Esophagus (tissue), 2 donors: ENCODE data around the gene ZNF557. TPM values are rescaled to one million over a fixed set of nuclear protein-coding genes. Genes with fewer than 3 reads are reported as not detected.
"Not testable (repeated sequence)": the region's sequence is repeated elsewhere in the genome, so short reads cannot be mapped to it uniquely, and the experiment has no call there.

Experiments
- H3K27ac ChIP-seq, 2 donors: one replicate each; pipeline ENCODE4 v1.5.1; 2013; ENCODE audit warnings: low read depth in 2 of 2, mild to moderate bottlenecking in 2 of 2, inconsistent platforms in 1 of 2, low read length in 1 of 2, moderate library complexity in 1 of 2
- H3K27me3 ChIP-seq, 2 donors: one replicate each; pipeline ENCODE4 v1.6.1; 2013; ENCODE audit warnings: low read length in 2 of 2, control low read depth in 1 of 2, mild to moderate bottlenecking in 1 of 2; ENCODE audit not compliant: insufficient read depth in 2 of 2, control insufficient read depth in 1 of 2
- H3K36me3 ChIP-seq, 2 donors: one replicate each; pipeline ENCODE4 v1.6.1; 2013; ENCODE audit warnings: low read length in 1 of 2; ENCODE audit not compliant: control insufficient read depth in 2 of 2, insufficient read depth in 2 of 2
- H3K4me1 ChIP-seq, 2 donors: one replicate each; pipeline ENCODE4 v1.6.1; 2013; ENCODE audit warnings: low read length in 1 of 2; ENCODE audit not compliant: control insufficient read depth in 2 of 2, insufficient read depth in 2 of 2
- H3K4me3 ChIP-seq, 2 donors: one replicate each; pipeline ENCODE4 v1.5.1; 2013; ENCODE audit warnings: low read length in 2 of 2, mild to moderate bottlenecking in 2 of 2, low read depth in 1 of 2, moderate library complexity in 1 of 2
- H3K9me3 ChIP-seq, 2 donors: one replicate each; pipeline ENCODE4 v1.6.1; 2013; ENCODE audit warnings: mild to moderate bottlenecking in 2 of 2, low read depth in 1 of 2, low read length in 1 of 2, moderate library complexity in 1 of 2; ENCODE audit not compliant: control insufficient read depth in 2 of 2, insufficient read depth in 1 of 2
- WGBS, 2 donors: extraction: QIAGEN DNeasy Blood & Tissue Kit; methylation state at CpG; one replicate each; pipeline ENCODE4 v1.1.7; 2013; 5-methylcytosine and 5-hydroxymethylcytosine counted together
- polyA plus RNA-seq, 2 donors: library from polyadenylated mRNA; stranded (reverse); fragments of 200-250 nt; gene quantifications; one replicate each; pipeline ENCODE4 v1.2.3, GENCODE V29; 2013
- donor health status: healthy with polysubstance abuse.
- donor health status: Bipolar disorder and iron deficiency.

ZNF557 gene
- polyA plus RNA-seq, 2 donors, result 1.7 to 2.4 TPM

DNA sequence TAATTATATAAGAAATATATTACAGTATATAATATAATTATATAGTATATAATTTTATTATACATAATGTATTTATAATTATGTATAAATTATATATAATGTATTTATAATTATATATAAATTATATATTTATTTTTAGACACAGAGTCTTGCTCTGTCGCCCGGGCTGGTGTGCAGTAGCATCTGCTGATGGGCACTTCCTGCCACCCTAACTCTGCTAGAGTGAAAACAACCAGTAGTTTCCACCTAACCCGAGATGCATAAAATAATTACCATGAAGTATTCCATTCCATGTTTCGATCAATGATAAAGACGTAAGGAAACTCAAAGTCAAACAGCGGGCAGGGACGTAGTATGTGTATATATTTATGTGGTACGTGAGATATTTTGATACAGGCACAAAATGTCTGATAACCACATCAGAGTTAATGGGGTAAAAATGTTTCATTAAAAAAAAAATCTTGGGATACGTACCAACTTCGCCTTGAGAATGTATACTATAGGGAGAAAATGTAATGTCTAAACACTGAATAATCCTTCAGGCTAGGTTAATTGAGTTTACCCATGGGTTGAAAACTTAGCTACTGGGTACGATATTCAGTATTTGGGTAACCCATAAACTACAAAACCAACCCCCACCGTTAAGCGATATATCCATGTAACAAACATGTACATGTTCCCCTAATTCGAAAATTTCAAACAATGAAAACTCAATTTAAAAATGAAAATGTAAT, 14.7 kb upstream of the ZNF557 start:
- 94% methylated on average over 12 of the region's 14 CpGs for WGBS, 2 donors
- H3K27me3 ChIP-seq, H3K4me3 ChIP-seq, H3K36me3 ChIP-seq, H3K9me3 ChIP-seq, H3K4me1 ChIP-seq, H3K27ac ChIP-seq: not testable (repeated sequence)

DNA sequence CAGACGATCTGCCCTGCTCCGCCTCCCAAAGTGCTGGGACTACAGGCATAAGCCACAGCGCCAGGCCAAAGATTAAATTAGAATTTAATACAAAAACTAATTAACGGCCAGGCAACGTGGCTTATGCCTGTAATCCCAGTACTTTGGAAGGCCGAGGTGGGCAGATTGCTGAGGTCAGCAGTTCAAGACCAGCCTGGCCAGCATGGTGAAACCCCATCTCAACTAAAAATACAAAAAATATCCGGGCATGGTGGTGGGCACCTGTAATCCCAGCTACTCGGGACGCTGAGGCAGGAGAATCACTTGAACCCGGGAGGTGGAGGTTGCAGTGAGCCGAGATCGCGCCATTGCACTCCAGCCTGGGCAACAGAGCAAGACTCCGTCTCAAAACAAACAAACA, 13.8 kb upstream of the ZNF557 start:
- not testable (repeated sequence) for H3K36me3 ChIP-seq, H3K27me3 ChIP-seq, H3K4me1 ChIP-seq, H3K4me3 ChIP-seq, H3K9me3 ChIP-seq, H3K27ac ChIP-seq
- 92 to 93% methylated on average over 12 of the region's 14 CpGs for WGBS, 2 donors

DNA sequence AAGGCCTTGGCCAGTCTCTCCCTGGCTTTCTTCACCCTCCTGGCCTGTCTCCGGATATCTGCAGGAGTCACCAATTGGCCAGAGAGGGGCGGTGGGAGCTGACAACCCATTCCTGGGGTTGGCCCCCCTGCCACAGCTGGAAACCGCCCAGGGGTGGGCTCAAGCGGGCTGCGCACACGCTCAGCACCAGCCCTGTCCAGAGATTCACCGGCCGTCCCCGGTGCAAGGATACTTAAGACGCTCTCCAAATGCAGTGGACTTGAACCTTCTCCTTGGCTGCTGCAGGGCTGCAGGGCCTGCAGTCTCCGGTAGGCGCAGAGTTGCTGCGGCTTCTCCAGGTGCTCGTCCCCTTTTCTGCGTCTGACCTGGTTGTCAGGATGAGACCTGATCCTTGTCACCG, 13.1 kb upstream of the ZNF557 start:
- not testable (repeated sequence) for H3K4me1 ChIP-seq, H3K36me3 ChIP-seq, H3K9me3 ChIP-seq, H3K4me3 ChIP-seq, H3K27me3 ChIP-seq, H3K27ac ChIP-seq
- WGBS, 2 donors, result 82 to 92% methylated on average over 8 of the region's 16 CpGs

DNA sequence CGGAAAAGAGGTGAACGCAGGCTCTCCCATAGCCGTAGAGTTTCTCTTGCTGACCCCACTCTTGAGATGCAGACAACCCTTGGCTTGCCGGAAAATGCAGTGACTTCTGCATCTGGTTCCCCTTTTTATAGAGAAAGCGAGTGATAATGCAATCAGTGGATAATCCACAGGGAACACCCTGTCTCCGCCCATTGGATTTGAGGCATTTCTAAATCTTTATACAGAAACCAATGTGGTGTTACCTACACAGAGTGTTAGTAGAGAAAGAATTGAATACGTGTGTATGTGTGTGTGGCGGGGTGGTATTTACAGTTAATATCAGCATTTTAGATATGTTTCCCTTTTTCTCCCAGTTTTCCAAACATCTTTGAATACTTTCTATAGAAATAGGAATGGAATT, 10.9 kb upstream of the ZNF557 start, which contains the start of gene MBD3L3:
Gene MBD3L3 (minus strand): TSS at position 101 of the 400 bp plus-strand sequence. CDS start 71 bp downstream, at position 30.
- H3K4me1 ChIP-seq, H3K9me3 ChIP-seq, H3K27ac ChIP-seq, H3K4me3 ChIP-seq, H3K36me3 ChIP-seq, H3K27me3 ChIP-seq: not testable (repeated sequence)
- no CpG with 5 or more reads among the region's 8 CpGs for WGBS, 2 donors

DNA sequence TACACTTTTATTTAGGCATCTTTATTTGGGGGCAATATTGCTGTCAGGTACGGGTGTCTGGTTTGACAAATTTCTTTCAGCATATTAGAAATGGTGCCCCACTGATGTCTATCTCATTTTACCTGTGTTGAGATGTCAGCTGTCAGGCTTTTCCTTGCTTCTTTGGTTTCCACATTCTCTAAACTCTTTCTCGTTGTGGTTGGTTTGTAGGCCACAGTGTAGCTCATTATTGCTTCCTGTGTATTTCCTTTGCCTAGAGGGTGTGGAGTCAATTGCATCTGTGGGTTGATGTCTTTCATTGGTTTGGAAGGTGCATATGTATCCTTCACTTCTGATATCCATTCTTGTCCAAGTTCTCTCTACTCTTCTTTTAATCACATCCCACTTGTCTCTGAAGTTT, 9.5 kb upstream of the ZNF557 start:
- not testable (repeated sequence) for H3K27me3 ChIP-seq, H3K4me1 ChIP-seq
- WGBS, 2 donors, result 53 to 64% methylated on average over 1 of the region's 2 CpGs

DNA sequence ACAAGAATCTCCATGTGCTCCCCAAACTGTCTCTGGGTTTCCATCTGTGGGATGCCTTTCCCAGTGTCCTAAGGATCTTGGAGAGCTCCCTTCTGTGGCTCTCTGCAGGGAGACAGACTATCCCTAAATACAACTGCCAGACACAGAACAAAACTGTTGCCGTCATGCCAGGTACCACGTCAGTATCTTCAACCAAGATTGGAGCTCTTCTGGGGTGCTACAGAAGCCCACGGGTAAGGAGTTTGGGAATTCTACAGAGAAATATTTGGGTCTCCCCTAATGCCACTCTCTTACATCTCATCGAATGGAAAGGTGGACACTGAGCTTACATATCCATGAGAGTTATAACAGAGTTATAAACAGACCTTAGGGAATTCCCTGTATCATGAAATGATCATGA, 6.2 kb upstream of the ZNF557 start:
- no peak overlapping the region for H3K4me3 ChIP-seq
- H3K36me3 ChIP-seq, result no peaks in the 10 kb centered on the region
- no peak overlapping the region for H3K27ac ChIP-seq
- WGBS, 2 donors, result 83 to 85% methylated on average over 4 of the region's 4 CpGs
- H3K4me1 ChIP-seq, result no peaks in the 10 kb centered on the region
- no peaks in the 10 kb centered on the region for H3K9me3 ChIP-seq
- no peaks in the 10 kb centered on the region for H3K27me3 ChIP-seq

More for the DNA sequence above, 9.5 kb upstream of the ZNF557 start:
- H3K4me3 ChIP-seq, H3K27ac ChIP-seq, H3K36me3 ChIP-seq, H3K9me3 ChIP-seq: not testable (repeated sequence)

GRCh38 chr19:7063764-7064418, 5.6 kb upstream of the ZNF557 start:
- Histone ChIP-seq H3K4me3 (no peak overlapping the region), H3K4me1 (no peaks in the 10 kb centered on the region), H3K27me3 (no peaks in the 10 kb centered on the region), H3K27ac (no peak overlapping the region), H3K9me3 (no peaks in the 10 kb centered on the region), H3K36me3 (no peaks in the 10 kb centered on the region)
- 87 to 93% methylated on average over 9 of the region's 9 CpGs for WGBS, 2 donors

GRCh38 chr19:7067122-7067521, 2.4 kb upstream of the ZNF557 start:
- not testable (repeated sequence) for H3K9me3 ChIP-seq, H3K4me1 ChIP-seq, H3K36me3 ChIP-seq, H3K4me3 ChIP-seq, H3K27me3 ChIP-seq, H3K27ac ChIP-seq
- 52 to 62% methylated on average over 13 of the region's 13 CpGs for WGBS, 2 donors

GRCh38 chr19:7067716-7068115, 1.8 kb upstream of the ZNF557 start:
- peaks cover 0 to 3% of the 10 kb centered on the region in 2 donors for H3K36me3 ChIP-seq
- H3K27ac ChIP-seq, result no peak overlapping the region
- H3K27me3 ChIP-seq, result no peaks in the 10 kb centered on the region
- H3K4me1 ChIP-seq, result peaks cover 0 to 2% of the 10 kb centered on the region in 2 donors
- H3K4me3 ChIP-seq, result no peak overlapping the region
- 83 to 87% methylated on average over 2 of the region's 2 CpGs for WGBS, 2 donors
- no peaks in the 10 kb centered on the region for H3K9me3 ChIP-seq

DNA sequence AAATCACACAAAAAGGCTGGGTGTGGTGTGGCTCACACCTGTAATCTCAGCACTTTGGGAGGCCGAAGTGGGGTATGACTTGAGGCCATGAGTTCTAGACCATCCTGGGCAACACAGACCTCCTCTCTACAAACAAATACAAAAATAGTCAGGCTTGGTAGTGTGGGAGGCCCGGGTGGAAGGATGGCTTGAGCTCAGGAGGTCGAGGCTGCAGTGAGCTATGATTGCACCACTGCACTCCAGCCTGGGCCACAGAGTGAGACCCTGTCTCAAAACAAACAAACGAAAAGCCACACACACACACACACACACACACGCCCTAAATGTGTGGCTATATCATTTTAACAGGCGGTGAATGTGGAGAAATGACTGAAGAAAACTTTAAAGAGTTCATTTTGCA, 904 bp upstream of the ZNF557 start:
- no peaks in the 10 kb centered on the region for H3K9me3 ChIP-seq
- WGBS, 2 donors, result 83 to 88% methylated on average over 6 of the region's 6 CpGs
- peaks cover 0 to 2% of the 10 kb centered on the region in 2 donors for H3K4me1 ChIP-seq
- no peaks in the 10 kb centered on the region for H3K27me3 ChIP-seq
- H3K36me3 ChIP-seq, result peaks cover 0 to 3% of the 10 kb centered on the region in 2 donors
- no peak overlapping the region for H3K27ac ChIP-seq
- no peak overlapping the region for H3K4me3 ChIP-seq
